ENCODE data around the gene KIF11.
A peak's percentile ranks its signal among the peaks of the same experiment; 100 is the strongest.
"Not testable (repeated sequence)": the region's sequence is repeated elsewhere in the genome, so short reads cannot be mapped to it uniquely, and the experiment has no call there.

The KIF11 gene

DNA sequence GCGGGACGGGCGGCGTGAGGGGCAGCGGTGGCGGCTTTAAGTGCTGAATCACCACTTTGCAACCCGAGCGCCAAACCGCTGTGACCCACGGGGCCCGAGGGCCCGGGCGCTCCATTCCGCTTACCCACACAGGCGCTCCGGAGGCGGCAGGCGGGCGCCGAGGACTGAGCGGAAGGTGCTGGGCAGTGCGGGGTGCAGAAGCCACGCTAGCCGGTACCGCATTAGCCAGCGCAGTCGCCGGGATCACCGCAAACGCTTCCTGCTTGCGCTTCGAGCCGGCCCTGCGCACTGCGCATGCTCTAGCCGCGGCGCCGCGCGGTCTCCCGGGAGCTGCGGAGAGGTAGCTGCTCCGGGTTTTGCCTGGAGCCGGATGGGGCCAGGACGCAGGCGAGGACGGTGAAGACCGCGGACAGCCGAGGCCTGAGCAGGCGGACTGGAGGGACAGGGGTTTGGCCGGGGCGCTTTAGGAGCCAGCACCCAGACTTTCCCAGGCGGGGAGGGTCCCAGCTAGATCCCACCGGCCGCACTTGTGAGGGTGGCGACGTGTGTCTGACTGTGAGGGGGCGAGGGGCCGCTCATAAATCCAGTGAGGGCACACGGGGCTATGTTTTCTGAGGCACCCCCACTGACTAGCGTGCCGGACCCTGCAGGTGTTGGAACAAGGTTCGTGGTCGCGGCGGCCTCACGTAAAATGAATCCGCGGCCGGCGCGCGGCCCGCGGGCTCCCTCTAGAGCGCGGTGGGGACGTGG, 19.0 kb upstream of the KIF11 start, which contains the start of gene IDE:
Gene IDE (minus strand): TSS at position 296 of the 750 bp plus-strand sequence. CDS start 74 bp downstream, at position 222.
- ATAC-seq: peak; percentile 85
- peak; percentile 82 to 87 for DNase-seq
- H3K27ac Mint-ChIP-seq: peak within 1 kb of the TSS; percentile 49 to 97
- H3K4me3 Mint-ChIP-seq: peak within 1 kb of the TSS; percentile 68
- H3K9me3 Mint-ChIP-seq: no peaks in the 10 kb centered on the region
- no peaks in the 10 kb centered on the region for H3K27me3 Mint-ChIP-seq
- H3K4me1 Mint-ChIP-seq: peaks cover 30% of the 10 kb centered on the region

DNA sequence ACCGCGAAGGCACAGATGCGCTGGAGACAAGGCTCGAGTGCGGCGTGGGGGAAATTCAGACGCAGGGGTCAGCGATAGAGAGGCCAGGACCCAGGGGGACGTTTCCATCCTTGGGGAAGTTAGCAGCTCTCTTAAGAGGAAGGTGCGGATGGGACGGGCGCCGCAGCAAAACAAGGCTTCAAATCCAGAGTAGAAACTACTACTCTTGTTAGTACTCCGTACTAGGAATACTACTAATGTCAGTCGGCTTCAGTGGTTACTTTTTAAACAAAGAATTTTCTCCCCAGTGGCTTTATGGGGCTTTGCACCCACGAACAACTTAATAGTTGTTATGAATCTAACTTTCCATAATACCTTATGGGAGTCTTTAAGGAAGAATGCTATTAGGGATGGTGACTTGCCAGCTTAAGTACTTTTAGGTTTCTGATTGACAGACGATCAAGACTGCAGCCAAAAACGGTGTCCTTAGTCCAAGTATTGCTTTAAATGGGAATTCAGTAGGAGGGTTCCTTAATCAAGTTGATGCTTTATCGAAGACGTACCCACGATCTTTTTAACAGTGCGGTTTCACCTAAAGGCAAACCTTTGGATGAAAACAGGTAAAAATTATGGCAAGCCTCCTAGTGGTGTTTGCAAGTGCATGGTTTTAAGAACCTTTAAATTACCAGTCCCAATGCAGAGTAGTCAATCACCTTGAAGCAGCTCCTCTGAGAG, 18.2 kb upstream of the KIF11 start:
- Mint-ChIP-seq H3K4me1 (peaks cover 26% of the 10 kb centered on the region), H3K27ac (peak overlapping the region in 1 of 2 donors; percentile 97), H3K4me3 (peak overlapping the region; percentile 68), H3K9me3 (no peaks in the 10 kb centered on the region), H3K27me3 (no peaks in the 10 kb centered on the region)
- ATAC-seq (peak; percentile 51), DNase-seq (no peak)

DNA sequence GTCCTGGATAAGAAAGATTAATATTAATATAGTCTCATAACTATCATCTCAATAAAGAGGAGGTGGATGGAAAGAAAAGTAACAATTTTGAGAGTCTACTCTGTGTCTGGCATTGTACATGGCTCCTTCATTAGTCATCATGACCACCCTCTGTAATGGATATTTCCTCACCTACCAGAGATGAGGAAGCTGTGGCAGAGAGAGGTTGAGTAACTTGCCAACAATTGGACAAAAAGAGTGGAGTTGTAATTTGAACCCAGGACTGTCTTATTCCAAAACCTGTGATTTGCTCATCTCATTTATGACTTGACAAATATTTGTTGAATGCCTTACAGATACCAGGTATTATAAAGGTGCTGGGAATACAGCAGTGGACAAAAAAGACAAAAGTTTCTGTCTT, 17.0 kb upstream of the KIF11 start:
- DNase-seq: no peak
- H3K4me3 Mint-ChIP-seq: no peak overlapping the region
- no peaks in the 10 kb centered on the region for H3K9me3 Mint-ChIP-seq
- H3K27ac Mint-ChIP-seq: no peak overlapping the region
- H3K4me1 Mint-ChIP-seq: peaks cover 21% of the 10 kb centered on the region
- no peaks in the 10 kb centered on the region for H3K27me3 Mint-ChIP-seq
- no peak for ATAC-seq

DNA sequence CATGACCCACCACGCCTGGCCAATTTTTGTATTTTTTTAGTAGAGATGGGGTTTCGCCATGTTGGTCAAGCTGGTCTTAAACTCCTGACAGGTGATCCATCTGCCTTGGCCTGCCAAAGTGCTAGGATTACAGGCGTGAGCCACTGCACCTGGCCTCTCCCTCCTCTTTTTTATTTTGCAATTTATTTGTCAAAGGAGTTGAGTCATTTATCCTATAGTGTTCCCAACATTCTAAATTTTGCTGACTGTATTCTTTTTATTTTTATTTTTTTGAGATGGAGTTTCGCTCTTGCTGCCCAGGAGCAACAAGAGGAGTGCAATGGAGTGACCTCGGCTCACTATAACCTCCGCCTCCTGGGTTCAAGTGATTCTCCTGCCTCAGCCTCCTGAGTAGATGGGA, 10.6 kb upstream of the KIF11 start:
- DNase-seq, H3K27me3 Mint-ChIP-seq, ATAC-seq, H3K9me3 Mint-ChIP-seq, H3K4me1 Mint-ChIP-seq, H3K4me3 Mint-ChIP-seq, H3K27ac Mint-ChIP-seq: not testable (repeated sequence)

DNA sequence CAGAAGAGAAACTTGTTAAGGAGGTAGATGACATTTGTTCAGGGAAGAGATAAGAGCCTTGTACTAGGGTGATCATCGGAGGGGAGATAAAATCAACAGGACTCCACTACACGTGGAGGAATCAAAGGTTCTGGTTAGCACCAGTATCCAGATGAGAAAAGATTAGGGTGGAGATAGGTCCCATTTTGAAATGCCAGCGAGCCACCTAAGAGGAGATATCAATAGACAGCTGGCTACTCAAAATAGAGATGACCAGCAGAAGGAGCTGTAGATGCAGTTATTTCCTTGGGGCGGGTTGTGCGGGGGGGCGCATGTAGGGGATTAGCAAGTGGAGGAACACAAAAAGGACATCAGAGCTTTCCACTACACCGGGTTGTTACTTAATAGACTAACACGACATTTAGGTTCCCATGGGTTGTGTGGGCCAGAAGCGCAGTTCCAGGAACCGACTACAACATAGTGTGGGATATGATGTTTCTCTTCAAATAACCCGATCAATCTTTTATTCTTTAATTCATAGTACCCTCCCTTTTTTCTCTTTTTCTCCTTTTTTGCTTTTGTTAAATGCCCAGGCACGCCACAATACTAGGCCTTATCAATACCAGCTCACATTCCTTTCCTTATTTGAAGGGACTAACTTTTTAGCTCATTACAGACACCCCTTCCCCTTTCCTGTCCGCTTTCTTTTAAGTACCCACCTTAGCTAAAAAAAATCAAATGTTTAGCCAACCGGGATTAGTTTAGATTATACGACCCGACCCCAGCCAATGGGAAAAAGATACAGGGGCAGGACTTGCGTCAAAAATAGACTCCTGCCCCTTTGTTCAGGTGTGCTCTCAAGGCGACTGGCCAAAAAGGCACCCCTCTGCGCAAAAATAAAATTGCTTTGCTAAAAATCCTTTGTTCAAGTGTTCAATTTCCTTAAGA, 2.0 kb upstream of the KIF11 start:
- peaks cover 31% of the 10 kb centered on the region for H3K4me1 Mint-ChIP-seq
- H3K4me3 Mint-ChIP-seq: peak overlapping the region; percentile 87 to 95
- no peaks in the 10 kb centered on the region for H3K9me3 Mint-ChIP-seq
- H3K27me3 Mint-ChIP-seq: no peaks in the 10 kb centered on the region
- DNase-seq (peak; percentile 15 to 40), ATAC-seq (peak; percentile 26)
- peak overlapping the region; percentile 98 for H3K27ac Mint-ChIP-seq

DNA sequence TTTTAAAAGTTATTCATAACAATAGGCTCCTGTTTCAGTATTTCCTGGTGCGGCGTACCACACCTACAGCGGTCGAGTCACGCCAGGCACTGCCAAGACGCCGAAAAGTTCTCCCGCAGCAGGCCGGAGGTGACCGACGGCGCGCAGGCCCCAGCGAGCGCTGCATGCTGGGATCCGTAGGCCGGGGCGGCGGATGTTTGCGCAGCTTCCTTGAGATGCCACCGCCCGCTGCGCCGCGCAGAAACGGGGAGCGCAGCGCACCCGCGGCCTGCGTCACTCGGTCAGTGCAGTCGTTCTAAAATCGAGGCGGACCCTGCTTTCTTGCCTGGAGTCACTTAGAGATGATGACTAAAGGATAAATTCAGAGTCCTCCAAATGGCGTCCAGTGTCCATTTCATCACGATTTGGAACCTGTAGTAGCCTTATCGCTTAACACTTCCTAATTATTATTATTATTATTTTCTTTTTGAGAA, 1.3 kb upstream of the KIF11 start:
- H3K4me3 Mint-ChIP-seq: peak overlapping the region; percentile 95 to 98
- ATAC-seq (peak; percentile 92), DNase-seq (peak; percentile 91 to 94)
- H3K27ac Mint-ChIP-seq: peak overlapping the region; percentile 99
- no peaks in the 10 kb centered on the region for H3K9me3 Mint-ChIP-seq
- H3K27me3 Mint-ChIP-seq: no peaks in the 10 kb centered on the region
- H3K4me1 Mint-ChIP-seq: peaks cover 36% of the 10 kb centered on the region

DNA sequence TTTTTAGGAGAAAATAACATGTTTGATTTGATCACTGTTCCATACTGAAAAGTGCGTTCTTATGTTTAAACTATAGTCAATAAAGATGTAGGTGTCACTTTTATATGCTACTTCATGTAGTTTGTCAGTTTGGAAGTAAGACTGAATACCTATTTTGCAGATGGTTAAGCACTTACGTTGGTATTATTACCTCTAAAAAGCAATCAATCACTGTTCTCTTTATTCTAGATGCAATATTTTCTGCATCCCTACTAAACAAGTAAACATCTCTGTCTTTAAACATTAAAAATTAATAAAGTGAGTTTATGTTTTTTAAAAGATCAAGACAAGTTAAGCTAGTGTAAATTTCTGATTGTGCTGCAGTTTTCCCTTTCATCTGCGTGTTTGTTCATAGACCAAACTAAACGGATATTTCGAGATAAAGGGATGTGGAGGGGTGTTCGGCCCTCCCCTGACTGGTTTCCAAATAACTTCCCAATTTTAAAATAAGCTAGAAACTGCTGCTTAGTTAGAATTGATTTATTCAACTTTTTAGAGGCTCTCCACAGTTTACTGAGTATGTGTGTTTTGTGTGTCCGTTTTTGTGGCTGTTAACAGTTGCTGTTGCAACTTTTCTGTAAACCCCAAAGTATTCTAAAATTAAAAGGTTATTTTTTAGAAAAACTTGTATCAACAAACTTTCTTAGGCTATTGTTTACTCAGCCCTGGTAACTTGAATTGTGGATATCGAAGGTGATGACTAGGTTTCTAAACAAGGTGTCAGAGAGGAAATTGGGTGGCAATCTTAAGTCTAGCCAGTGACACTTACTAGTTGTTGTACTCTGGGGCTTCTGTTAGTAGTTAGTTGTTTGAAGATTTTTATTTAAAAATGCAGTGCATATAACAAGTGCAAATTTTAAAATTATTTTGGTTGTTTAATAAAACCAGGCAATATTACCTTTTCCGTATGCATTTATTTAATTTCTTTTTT, 974 bp downstream of the KIF11 start:
- Mint-ChIP-seq H3K9me3 (no peaks in the 10 kb centered on the region), H3K27ac (peak overlapping the region; percentile 99), H3K27me3 (no peaks in the 10 kb centered on the region), H3K4me1 (peaks cover 41% of the 10 kb centered on the region), H3K4me3 (peak overlapping the region; percentile 95 to 98)
- no peak for ATAC-seq
- DNase-seq: no peak

DNA sequence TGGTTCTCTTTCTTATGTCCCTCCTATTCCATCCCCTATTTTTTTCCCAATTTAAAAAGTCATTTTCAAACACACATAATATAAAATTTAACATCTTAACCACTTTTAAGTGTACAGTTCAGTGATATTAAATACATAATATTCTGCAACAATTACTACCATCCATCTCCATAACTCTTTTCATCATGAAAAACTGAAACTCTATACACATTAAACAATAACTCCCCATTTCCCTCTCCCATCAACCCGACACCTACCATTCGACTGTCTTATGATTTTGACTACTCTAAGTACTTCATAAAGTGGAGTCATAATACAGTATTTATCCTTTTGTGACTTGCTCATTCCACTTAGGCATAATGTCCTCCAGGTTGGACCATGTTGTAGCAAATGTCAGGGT, 2.6 kb downstream of the KIF11 start:
- DNase-seq: no peak
- Mint-ChIP-seq H3K27ac (no peak overlapping the region), H3K4me1 (peaks cover 35% of the 10 kb centered on the region), H3K9me3 (no peaks in the 10 kb centered on the region), H3K4me3 (peak overlapping the region; percentile 0 to 95), H3K27me3 (no peaks in the 10 kb centered on the region)
- ATAC-seq: no peak

DNA sequence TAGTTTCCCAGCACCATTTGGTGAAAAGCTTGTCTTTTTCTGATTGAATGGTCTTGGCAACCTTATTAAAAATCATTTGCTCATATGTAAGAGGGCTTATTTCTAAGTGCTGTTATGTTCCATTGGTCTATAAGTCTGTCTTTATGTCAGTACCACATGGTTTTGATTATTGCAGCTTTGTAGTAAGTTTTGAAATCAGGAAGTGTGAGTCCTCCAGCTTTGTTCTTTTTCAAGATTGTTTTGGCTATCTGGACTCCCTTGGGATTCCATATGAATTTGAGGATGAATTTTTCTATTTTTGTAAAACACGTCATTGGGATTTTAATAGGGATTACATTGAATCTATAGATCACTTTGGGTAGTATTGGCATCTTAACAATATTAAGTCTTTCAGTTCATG, 5.4 kb downstream of the KIF11 start:
- Mint-ChIP-seq H3K27ac (no peak overlapping the region), H3K9me3 (no peaks in the 10 kb centered on the region), H3K4me1 (peaks cover 39% of the 10 kb centered on the region), H3K4me3 (no peak overlapping the region), H3K27me3 (no peaks in the 10 kb centered on the region)
- ATAC-seq (no peak), DNase-seq (no peak)

DNA sequence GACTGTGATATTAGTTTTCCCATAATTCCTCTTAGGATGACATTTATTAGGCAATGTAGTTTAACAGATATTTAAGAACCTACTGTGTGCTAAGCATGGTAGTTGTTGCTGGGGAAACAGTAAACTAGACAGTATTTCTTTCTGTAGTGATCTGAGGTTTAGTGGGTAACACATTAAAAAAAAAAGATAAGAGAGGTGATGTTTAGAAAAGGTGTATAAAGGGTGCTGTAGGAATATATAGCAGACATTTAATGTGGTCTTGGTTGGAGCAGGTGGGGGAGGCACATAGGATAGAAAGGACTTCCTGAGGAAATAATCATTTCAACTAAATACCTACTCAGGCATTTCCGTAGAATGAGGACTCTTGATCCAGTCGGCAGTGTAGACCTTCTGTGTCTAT, 11.9 kb downstream of the KIF11 start:
- Mint-ChIP-seq H3K9me3 (no peaks in the 10 kb centered on the region), H3K4me1 (peaks cover 37% of the 10 kb centered on the region), H3K4me3 (no peak overlapping the region), H3K27me3 (no peaks in the 10 kb centered on the region), H3K27ac (no peak overlapping the region)
- DNase-seq (no peak), ATAC-seq (no peak)

DNA sequence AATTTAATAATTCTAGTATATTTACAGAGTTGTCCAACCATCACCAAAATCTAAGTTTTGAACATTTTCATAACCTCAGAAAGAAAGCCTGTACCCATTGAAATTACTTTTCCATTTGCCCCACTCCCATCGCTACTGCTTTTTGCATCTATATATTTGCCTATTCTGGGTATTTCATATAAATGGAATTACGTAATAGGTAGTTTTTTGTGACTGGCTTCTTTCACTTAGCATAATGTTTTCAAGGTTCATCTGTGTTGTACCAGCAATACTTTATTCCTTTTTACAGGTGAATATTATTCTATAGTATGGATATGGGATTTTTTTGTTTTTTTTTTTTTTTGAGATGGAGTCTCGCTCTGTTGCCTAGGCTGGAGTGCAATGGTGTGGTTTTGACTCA, 22.6 kb downstream of the KIF11 start:
- ATAC-seq: no peak
- no peak overlapping the region for H3K27ac Mint-ChIP-seq
- H3K27me3 Mint-ChIP-seq: no peaks in the 10 kb centered on the region

DNA sequence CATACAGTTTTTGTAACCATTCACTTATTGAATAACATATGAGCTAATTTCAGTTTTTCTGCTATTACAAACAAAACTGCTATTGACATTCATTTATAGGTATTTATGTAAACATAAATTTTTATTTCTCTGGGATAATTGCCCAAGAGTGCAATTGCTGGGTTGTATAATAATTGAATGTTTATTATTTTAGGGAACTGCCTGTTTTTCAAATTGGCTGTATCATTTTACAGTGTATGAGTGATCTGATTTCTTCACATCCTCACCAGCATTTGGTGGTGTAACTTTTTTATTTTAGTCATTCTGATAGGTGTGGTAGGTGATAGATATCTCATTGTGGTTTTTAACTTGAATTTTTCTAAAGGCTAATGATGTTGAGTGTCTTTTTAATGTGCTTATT, 26.4 kb downstream of the KIF11 start:
- Mint-ChIP-seq H3K4me1 (no peaks in the 10 kb centered on the region), H3K27ac (no peak overlapping the region), H3K4me3 (no peak overlapping the region), H3K27me3 (no peaks in the 10 kb centered on the region), H3K9me3 (no peaks in the 10 kb centered on the region)
- ATAC-seq (no peak), DNase-seq (no peak)

More for the DNA sequence above, 22.6 kb downstream of the KIF11 start:
- Mint-ChIP-seq H3K9me3 (no peaks in the 10 kb centered on the region), H3K4me3 (no peak overlapping the region), H3K4me1 (no peaks in the 10 kb centered on the region)
- no peak for DNase-seq

DNA sequence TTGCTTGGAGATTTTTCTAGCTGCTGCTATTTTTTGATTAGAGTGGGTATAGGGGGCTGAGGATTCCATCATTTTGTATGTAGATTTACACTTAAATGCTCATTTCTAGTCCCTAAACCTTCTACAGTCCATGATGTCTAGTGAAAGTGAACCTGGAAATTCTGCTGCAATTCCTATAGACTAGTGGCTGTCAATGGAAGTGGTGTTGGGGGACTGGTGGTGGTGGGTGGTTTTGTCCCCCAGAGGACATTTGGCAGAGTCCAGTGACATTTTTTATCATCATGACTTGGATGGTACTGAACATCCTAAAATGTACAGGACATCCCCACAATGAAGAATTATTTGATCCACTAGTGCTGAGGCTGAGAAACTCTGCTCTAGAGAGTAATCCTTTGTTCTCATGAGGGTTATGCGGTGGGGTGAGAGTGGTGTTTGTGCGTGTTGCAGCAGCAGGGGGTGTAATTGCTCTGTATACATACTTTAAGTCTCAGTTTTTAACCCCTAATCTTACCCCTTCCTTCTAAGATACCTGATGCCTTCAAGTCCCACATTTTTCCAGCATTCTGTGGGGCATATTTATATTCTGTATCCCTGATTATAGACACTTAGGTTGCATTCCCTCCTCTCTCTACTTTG, 35.0 kb downstream of the KIF11 start:
- no peaks in the 10 kb centered on the region for H3K27me3 Mint-ChIP-seq
- no peak overlapping the region for H3K4me3 Mint-ChIP-seq
- no peaks in the 10 kb centered on the region for H3K9me3 Mint-ChIP-seq
- H3K27ac Mint-ChIP-seq: no peak overlapping the region
- no peak for DNase-seq
- no peak for ATAC-seq
- H3K4me1 Mint-ChIP-seq: no peaks in the 10 kb centered on the region

DNA sequence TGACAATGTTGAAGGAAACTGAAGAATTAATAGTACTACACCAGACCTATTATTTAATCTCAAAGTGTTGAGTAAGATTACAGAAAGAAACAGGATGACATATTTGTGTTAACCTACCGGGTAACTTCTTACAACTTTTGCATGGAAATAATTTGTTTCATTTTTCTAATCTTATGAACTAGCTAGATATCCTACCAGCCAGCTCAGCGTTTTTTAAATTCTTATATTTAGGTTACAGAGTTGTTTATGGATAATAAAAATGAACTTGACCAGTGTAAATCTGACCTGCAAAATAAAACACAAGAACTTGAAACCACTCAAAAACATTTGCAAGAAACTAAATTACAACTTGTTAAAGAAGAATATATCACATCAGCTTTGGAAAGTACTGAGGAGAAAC, 37.0 kb downstream of the KIF11 start:
- Mint-ChIP-seq H3K27ac (no peak overlapping the region), H3K4me3 (no peak overlapping the region)

More for the DNA sequence above, 37.0 kb downstream of the KIF11 start:
- DNase-seq: no peak
- Mint-ChIP-seq H3K27me3 (no peaks in the 10 kb centered on the region), H3K4me1 (no peaks in the 10 kb centered on the region), H3K9me3 (no peaks in the 10 kb centered on the region)
- ATAC-seq: no peak
